ENCODE data around the gene MMP26. TPM values are rescaled to one million over a fixed set of nuclear protein-coding genes. Genes with fewer than 3 reads are reported as not detected.

MMP26 gene
- total and polyA plus RNA-seq, 4 donors = not detected

DNA sequence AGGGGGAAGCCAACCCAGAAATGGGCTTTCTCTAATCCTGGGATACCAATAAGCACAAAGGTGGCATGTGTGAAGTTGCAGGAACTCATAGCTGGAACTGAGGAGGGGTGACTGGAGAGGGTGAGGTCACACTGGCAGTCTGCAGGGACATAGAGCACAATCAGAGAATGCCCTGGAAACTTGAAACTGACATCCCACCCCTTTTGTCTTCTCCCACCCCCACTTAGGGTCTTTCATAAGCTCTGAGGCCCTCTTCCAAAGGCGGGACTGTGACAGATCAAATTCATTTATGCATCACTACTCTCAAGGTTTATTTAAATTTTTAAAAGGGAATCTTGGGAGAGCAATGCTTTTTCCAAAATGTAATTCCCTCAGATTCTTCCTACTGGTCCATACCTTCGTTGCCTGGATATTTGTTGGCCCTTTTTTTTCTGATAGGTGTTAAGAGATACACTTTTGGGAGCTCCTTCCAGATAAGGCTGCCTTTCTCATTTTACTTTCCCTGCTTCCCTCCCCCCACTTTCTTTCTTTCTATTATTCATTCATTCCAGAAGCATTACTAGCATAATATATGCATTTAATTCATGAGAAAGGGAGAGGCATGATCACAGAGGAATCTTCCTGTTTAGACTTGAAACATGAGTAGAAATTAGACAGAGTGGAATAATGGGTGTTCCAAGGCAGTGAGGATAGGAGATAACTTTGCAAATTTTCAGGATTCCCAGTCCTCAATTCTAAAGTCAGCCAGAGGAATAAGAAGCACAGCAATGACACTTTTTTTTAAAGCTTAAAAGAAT is 21.8 kb upstream of the MMP26 start:
- no peak for DNase-seq (ENCODE audit: low spot score)
- no peak overlapping the region for H3K27ac ChIP-seq (ENCODE audit: low read depth in 1 of 2, low read length in 2 of 2)
- no peak overlapping the region for H3K4me3 ChIP-seq (ENCODE audit: low read depth in 1 of 3, low read length in 3 of 3)
- no peak overlapping the region for H3K9ac ChIP-seq (ENCODE audit: low read depth in 1 of 2, low read length in 2 of 2)
- 69% methylated on average over 2 of the region's 2 CpGs for WGBS
- H3K27me3 ChIP-seq (ENCODE audit: control insufficient read depth in 4 of 4, insufficient read depth in 4 of 4, low read length in 3 of 4) = no peaks in the 10 kb centered on the region
- no peaks in the 10 kb centered on the region for H3K9me3 ChIP-seq (ENCODE audit: control insufficient read depth in 4 of 4, low read length in 3 of 4)
- no peaks in the 10 kb centered on the region for H3K36me3 ChIP-seq (ENCODE audit: control insufficient read depth in 4 of 4, insufficient read depth in 3 of 4, low read depth in 1 of 4, low read length in 3 of 4)
- H3K4me1 ChIP-seq (ENCODE audit: control insufficient read depth in 4 of 4, insufficient read depth in 4 of 4, low read length in 3 of 4) = no peaks in the 10 kb centered on the region
- TF ChIP-seq, protein P1, sequence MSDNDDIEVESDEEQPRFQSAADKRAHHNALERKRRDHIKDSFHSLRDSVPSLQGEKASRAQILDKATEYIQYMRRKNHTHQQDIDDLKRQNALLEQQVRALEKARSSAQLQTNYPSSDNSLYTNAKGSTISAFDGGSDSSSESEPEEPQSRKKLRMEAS (IDR thresholded peaks at IDR 0.05) = no peak
- TF ChIP-seq, protein P2, sequence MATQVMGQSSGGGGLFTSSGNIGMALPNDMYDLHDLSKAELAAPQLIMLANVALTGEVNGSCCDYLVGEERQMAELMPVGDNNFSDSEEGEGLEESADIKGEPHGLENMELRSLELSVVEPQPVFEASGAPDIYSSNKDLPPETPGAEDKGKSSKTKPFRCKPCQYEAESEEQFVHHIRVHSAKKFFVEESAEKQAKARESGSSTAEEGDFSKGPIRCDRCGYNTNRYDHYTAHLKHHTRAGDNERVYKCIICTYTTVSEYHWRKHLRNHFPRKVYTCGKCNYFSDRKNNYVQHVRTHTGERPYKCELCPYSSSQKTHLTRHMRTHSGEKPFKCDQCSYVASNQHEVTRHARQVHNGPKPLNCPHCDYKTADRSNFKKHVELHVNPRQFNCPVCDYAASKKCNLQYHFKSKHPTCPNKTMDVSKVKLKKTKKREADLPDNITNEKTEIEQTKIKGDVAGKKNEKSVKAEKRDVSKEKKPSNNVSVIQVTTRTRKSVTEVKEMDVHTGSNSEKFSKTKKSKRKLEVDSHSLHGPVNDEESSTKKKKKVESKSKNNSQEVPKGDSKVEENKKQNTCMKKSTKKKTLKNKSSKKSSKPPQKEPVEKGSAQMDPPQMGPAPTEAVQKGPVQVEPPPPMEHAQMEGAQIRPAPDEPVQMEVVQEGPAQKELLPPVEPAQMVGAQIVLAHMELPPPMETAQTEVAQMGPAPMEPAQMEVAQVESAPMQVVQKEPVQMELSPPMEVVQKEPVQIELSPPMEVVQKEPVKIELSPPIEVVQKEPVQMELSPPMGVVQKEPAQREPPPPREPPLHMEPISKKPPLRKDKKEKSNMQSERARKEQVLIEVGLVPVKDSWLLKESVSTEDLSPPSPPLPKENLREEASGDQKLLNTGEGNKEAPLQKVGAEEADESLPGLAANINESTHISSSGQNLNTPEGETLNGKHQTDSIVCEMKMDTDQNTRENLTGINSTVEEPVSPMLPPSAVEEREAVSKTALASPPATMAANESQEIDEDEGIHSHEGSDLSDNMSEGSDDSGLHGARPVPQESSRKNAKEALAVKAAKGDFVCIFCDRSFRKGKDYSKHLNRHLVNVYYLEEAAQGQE (IDR thresholded peaks at IDR 0.05) = no peak
- TF ChIP-seq, protein P3, sequence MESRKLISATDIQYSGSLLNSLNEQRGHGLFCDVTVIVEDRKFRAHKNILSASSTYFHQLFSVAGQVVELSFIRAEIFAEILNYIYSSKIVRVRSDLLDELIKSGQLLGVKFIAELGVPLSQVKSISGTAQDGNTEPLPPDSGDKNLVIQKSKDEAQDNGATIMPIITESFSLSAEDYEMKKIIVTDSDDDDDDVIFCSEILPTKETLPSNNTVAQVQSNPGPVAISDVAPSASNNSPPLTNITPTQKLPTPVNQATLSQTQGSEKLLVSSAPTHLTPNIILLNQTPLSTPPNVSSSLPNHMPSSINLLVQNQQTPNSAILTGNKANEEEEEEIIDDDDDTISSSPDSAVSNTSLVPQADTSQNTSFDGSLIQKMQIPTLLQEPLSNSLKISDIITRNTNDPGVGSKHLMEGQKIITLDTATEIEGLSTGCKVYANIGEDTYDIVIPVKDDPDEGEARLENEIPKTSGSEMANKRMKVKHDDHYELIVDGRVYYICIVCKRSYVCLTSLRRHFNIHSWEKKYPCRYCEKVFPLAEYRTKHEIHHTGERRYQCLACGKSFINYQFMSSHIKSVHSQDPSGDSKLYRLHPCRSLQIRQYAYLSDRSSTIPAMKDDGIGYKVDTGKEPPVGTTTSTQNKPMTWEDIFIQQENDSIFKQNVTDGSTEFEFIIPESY (IDR thresholded peaks at IDR 0.05) = no peak
- TF ChIP-seq RXRA (IDR thresholded peaks at IDR 0.05) (no peak), NR2F2 (IDR thresholded peaks at IDR 0.05) (no peak), HNF4G (IDR thresholded peaks at IDR 0.05) (no peak)

DNA sequence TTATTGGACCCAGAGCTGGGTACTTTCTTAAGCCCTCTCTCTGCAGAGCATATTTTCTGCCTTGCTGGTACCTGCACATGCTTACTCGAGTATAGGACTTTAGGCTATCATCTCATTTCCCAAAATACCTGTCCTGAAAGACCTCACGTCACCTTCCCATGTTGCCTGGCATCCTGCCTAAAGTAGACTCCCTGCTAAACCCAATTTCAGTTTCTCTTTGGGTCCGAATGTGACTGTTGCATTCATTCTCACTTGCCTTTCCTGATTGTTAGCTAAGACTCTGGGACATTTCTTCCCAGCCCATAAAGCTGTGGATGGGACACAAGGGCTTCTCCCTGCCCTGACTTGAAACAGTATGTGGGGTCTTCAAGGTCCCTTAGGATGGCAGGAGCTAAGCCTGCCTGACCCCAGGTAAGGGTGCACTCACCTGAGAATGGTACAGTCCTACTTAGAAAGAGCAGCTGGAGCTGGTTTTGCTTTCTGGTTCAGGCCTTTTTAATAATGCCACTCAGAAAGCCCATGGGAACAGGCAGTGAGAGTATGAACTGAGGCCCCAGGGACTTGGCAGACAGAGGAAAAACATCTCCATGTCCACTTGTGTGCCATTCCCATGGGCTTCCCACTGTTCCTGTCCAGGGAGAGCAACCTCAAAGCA is 19.8 kb upstream of the MMP26 start:
- DNase-seq (ENCODE audit: low spot score) = no peak
- Histone ChIP-seq H3K4me3 (ENCODE audit: low read depth in 1 of 3, low read length in 3 of 3) (no peak overlapping the region), H3K4me1 (ENCODE audit: control insufficient read depth in 4 of 4, insufficient read depth in 4 of 4, low read length in 3 of 4) (no peaks in the 10 kb centered on the region), H3K27me3 (ENCODE audit: control insufficient read depth in 4 of 4, insufficient read depth in 4 of 4, low read length in 3 of 4) (no peaks in the 10 kb centered on the region), H3K9ac (ENCODE audit: low read depth in 1 of 2, low read length in 2 of 2) (no peak overlapping the region), H3K36me3 (ENCODE audit: control insufficient read depth in 4 of 4, insufficient read depth in 3 of 4, low read depth in 1 of 4, low read length in 3 of 4) (no peaks in the 10 kb centered on the region), H3K27ac (ENCODE audit: low read depth in 1 of 2, low read length in 2 of 2) (no peak overlapping the region), H3K9me3 (ENCODE audit: control insufficient read depth in 4 of 4, low read length in 3 of 4) (no peaks in the 10 kb centered on the region)
- TF ChIP-seq YY1 (IDR thresholded peaks at IDR 0.05) (no peak), FOXA2 (IDR thresholded peaks at IDR 0.05) (no peak), TAF1 (conservative IDR thresholded peaks at IDR 0.05) (no peak), RAD21 (IDR thresholded peaks at IDR 0.05) (no peak), HNF4A (conservative IDR thresholded peaks at IDR 0.05) (no peak), SP1 (IDR thresholded peaks at IDR 0.05) (no peak), GABPA (IDR thresholded peaks at IDR 0.05 in 1 of 2, conservative IDR thresholded peaks at IDR 0.05 in 1 of 2) (no peak)
- TF ChIP-seq, protein P1 (IDR thresholded peaks at IDR 0.05) = no peak
- TF ChIP-seq, protein P4, sequence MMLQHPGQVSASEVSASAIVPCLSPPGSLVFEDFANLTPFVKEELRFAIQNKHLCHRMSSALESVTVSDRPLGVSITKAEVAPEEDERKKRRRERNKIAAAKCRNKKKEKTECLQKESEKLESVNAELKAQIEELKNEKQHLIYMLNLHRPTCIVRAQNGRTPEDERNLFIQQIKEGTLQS (IDR thresholded peaks at IDR 0.05) = no peak
- 65% methylated on average over 3 of the region's 3 CpGs for WGBS
